Spleen (tissue), 11 donors: ENCODE data around the gene FAM25C. TPM values are rescaled to one million over a fixed set of nuclear protein-coding genes. Genes with fewer than 3 reads are reported as not detected.
"Not testable (repeated sequence)": the region's sequence is repeated elsewhere in the genome, so short reads cannot be mapped to it uniquely, and the experiment has no call there.

Experiments used
- DNase-seq: peaks from one replicate; pipeline ENCODE4 v3.0.0-alpha.2; 2020
- H3K27ac ChIP-seq, 8 donors: fragments of 200-600 bp; sonication (generic) in 7 of 8; 1 replicate in 4 of 8; 2 replicates in 4 of 8; pipeline versions ENCODE4 v1.5.0 to v1.8.0; 2016 to 2021; ENCODE audit warnings: inconsistent platforms in 4 of 8, mild to moderate bottlenecking in 4 of 8, moderate library complexity in 1 of 8
- H3K27me3 ChIP-seq, 7 donors: fragments of 200-600 bp; sonication (generic) in 6 of 7; replicated peaks in 1 of 7; 1 replicate in 4 of 7; 2 replicates in 3 of 7; pipeline versions ENCODE4 v1.5.0 to v1.8.0; 2016 to 2021; ENCODE audit warnings: inconsistent platforms in 3 of 7, mild to moderate bottlenecking in 1 of 7
- H3K36me3 ChIP-seq, 6 donors: fragments of 200-600 bp; sonication (generic) in 5 of 6; 1 replicate in 4 of 6; 2 replicates in 2 of 6; pipeline versions ENCODE4 v1.5.0 to v1.8.0; 2016 to 2021; ENCODE audit warnings: inconsistent platforms in 2 of 6
- H3K4me1 ChIP-seq, 6 donors: fragments of 200-600 bp; sonication (generic) in 5 of 6; 1 replicate in 3 of 6; 2 replicates in 3 of 6; pipeline versions ENCODE4 v1.5.0 to v1.8.0; 2016 to 2021; ENCODE audit warnings: inconsistent platforms in 3 of 6
- H3K4me3 ChIP-seq, 8 donors: fragments of 200-600 bp; sonication (generic) in 7 of 8; 1 replicate in 4 of 8; 2 replicates in 4 of 8; pipeline versions ENCODE4 v1.5.0 to v1.8.0; 2016 to 2021; ENCODE audit warnings: inconsistent platforms in 4 of 8, mild to moderate bottlenecking in 4 of 8, moderate library complexity in 2 of 8
- H3K9me3 ChIP-seq, 8 donors: fragments of 200-600 bp; sonication (generic) in 7 of 8; 1 replicate in 4 of 8; 2 replicates in 4 of 8; pipeline versions ENCODE4 v1.5.0 to v1.8.0; 2016 to 2021; ENCODE audit warnings: inconsistent platforms in 4 of 8
- WGBS, 5 donors: extraction: QIAGEN DNeasy Blood & Tissue Kit in 3 of 5; methylation state at CpG; one replicate each; pipeline versions ENCODE4 v1.1.5 to v1.1.7; 2013 to 2018; 5-methylcytosine and 5-hydroxymethylcytosine counted together
- intact Hi-C: fragments of 100-400 bp; cut with DNase I; formaldehyde crosslinking; loops from one replicate; pipeline ENCODE4 v1.15.0; 2023; ENCODE audit warnings: low total_unique reads
- polyA plus RNA-seq, 3 donors: library from polyadenylated mRNA; stranded (reverse); fragments of 200-250 nt; gene quantifications; one replicate each; pipeline ENCODE4 v1.2.1, GENCODE V29; 2013
- total RNA-seq, 7 donors: library from RNA; depleted of rRNA in 3 of 7; stranded (reverse); fragments of >200 nt in 3 of 7; fragmentation: NEBNext Ultra II Directional in 4 of 7; extraction: Animal tissue kit (Norgen Biotek cat#: 25700) in 4 of 7; gene quantifications; one replicate each; pipeline versions ENCODE4 v1.1.0 to v1.2.1, GENCODE V29; 2016 to 2021
- donor health status: healthy with polysubstance abuse.
- donor health status: DM: no; HTN: no; CAD: no; lungs with moderate emphysema.
- donor health status: DM: no; HTN: no; CAD: no.
- donor health status: Bipolar disorder and iron deficiency.
- donor health status: healthy.
- donor health status: DM: no; HTN: no; CAD: no.
- donor health status: DM: yes; HTN: yes; CAD: no.

Gene FAM25C
- total and polyA plus RNA-seq, 10 donors: not detected

DNA sequence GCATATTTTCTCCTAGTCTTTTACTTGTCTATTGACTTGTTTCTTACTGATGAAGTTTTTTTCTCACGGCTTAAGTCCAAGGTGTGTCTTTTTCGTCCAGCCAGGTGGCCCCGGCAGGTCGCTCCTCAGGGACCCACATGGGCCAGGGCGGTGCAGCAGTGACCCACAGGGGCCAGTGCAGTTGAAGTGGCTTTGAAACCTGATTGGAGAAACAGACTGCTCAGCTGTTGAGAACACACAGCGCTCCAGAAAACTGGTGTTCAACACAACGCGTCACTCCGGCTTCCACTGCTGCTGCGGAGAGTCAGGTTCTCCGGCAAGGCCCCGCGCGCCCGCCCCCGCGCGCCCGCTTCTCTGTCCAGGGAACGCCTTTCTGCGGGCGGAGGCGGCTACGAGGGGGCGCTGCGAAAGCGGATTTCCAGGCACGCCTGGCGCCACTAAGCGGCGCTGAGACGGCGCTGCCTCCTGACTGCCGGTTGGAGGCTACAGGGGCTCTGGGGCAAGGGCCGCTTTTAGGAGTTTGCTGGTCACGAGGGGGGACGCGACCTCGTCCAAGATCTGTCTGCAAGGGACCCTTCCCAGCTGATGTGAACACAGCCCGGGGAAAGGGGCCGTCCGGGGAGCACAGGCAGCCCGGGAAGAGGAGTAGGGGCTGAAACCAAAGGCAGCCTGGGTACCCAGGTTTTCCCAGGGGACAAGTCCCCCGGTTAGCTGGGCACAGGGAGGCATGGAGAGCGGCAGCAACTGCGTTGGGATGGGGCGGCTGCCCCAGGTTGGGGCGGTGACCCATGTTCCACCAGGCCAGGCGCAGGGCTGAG is 13.0 kb downstream of the FAM25C start:
- H3K4me3 ChIP-seq, intact Hi-C loops, H3K36me3 ChIP-seq, DNase-seq, H3K9me3 ChIP-seq, H3K4me1 ChIP-seq, H3K27me3 ChIP-seq, H3K27ac ChIP-seq: not testable (repeated sequence)
- WGBS, 5 donors: 13 to 34% (median 21%) methylated on average over 3 to 20 of the region's 49 CpGs

DNA sequence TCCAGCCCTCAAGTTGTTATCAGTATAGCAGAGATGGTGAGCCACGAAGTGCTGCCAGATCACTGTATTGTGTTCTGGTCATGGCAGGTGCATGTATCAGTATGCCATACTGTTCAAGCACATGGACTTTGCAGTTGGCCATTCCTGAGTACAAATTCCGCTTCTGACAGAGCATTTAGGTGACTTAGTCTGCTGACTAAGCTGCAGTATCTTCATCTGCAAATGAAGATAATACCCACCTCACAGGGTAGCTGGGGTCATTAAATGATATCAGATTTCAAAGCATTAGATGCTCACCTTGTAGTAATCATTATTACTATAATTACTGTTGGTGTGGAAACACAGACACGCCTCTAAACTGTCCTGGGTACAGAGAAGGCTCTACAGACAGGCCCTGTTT is 24.2 kb downstream of the FAM25C start:
- DNase-seq, H3K4me3 ChIP-seq, H3K4me1 ChIP-seq, H3K9me3 ChIP-seq, intact Hi-C loops, H3K27me3 ChIP-seq, H3K36me3 ChIP-seq, H3K27ac ChIP-seq: not testable (repeated sequence)
- 67 to 91% (median 89%) methylated on average over 1 to 2 of the region's 3 CpGs for whole genome bisulfite sequencing, 5 donors

DNA sequence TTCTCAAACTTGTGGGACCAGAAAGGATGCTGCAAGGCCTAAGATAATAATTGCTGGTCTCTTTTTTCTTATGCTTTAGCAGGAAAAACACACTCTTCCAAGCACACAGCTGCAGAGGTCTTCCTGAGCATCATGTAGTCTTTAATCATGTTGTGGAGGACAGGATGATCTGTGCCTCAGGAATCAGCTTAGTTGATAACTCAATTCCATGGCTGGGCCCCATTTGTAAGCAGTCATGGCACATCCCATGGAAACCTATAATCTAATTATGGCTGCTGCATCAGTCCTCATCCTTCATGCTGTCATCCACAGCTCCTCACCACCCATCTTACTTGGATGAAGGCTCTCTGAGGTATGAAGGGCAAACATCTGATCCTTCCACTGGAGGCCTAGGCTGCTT is 26.5 kb downstream of the FAM25C start:
- intact Hi-C loops, DNase-seq: not testable (repeated sequence)

DNA sequence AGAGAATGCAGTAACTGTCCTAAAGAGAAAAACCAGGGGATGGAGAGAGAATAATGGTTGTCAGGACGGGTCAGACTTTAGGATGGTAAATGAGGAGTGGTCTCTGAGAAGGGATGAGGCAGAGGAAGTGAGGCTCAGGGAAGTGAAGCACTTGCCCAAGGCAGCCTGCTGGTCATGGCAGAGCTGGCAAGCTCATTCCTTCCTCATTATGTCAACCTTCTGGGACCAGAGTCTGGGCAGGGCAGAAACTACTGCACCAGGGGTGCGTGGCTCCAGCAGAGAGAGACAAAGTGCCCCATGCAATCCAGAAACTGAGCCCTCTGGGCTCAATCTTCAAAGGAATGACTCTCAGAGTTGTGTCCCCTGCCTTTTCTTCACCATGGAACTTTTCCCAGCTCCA is 27.5 kb downstream of the FAM25C start:
- H3K27ac ChIP-seq, DNase-seq, H3K9me3 ChIP-seq, H3K27me3 ChIP-seq, intact Hi-C loops, H3K4me1 ChIP-seq, H3K4me3 ChIP-seq, H3K36me3 ChIP-seq: not testable (repeated sequence)
- 83% methylated on average over 1 of the region's 2 CpGs; no CpG with 5 or more reads in 4 of the 5 donors for WGBS, 5 donors

More for the DNA sequence above, 26.5 kb downstream of the FAM25C start:
- H3K4me1 ChIP-seq, H3K27me3 ChIP-seq, H3K27ac ChIP-seq, H3K9me3 ChIP-seq, H3K36me3 ChIP-seq, H3K4me3 ChIP-seq: not testable (repeated sequence)

DNA sequence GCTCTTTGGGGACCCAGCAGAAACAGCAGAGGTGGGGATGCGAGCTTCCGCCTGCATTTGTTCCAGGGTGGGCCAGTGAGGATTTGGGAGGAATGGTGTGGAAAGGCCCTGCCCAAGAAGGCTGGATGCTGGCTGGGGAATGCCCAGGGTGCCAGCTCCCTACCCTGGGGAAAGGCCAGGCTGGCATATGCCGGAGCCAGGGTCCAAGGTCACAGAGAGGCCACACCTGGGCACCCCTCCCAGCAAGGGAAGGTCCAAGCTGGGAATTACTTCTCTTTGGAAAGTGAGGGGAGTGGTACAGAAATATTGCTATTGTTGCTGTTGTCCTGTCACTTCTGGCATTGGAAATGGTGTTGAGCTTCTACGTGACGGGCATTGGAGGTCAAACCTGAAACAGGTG is 28.0 kb downstream of the FAM25C start:
- H3K27ac ChIP-seq, DNase-seq, H3K27me3 ChIP-seq, intact Hi-C loops, H3K4me3 ChIP-seq, H3K36me3 ChIP-seq, H3K9me3 ChIP-seq, H3K4me1 ChIP-seq: not testable (repeated sequence)
- WGBS, 5 donors: no CpG with 5 or more reads among the region's 5 CpGs

DNA sequence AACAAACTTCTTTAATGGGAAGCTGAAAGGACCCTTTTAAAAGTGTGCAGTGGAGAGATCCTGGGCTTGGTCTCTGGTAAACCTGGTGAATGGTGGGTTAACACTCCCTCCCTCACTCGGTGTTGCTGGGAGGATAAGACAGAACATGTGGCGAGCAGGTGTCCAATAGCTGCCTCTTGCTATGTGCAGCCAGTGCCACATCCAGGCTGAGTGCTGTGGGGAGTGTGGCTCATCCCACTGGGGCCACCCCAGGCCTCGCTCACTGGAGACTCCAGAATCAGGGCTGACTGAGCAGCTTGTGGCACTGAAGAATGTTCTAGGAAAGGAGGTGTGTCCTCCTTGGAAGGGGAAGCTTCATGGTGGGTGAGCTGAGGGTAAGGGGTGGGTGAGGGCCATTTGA is 29.5 kb downstream of the FAM25C start:
- H3K27me3 ChIP-seq, H3K4me3 ChIP-seq, H3K36me3 ChIP-seq, H3K4me1 ChIP-seq, H3K9me3 ChIP-seq, intact Hi-C loops, DNase-seq, H3K27ac ChIP-seq: not testable (repeated sequence)
- WGBS, 5 donors: 77 to 92% (median 86%) methylated on average over 2 to 3 of the region's 3 CpGs

DNA sequence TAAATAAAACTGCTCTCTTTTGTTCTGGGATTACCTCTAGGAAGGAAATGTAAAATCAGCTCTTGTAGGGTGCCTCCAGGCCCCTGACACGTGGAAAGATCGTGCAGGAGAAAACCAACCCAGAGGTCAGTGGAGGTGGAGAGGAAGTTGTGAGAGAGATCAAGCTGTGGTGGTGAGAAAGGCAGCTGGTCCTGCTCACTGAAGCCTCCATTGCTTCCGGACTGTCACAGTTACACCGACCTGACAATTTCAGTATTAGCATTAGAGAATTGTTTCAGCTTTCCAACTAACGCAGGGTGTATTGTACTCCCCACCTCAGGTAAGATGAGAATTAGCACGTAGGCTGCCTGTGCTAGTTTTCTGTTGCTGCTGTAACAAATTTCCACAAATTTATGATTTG is 30.6 kb downstream of the FAM25C start:
- H3K4me1 ChIP-seq, H3K4me3 ChIP-seq, DNase-seq, H3K27ac ChIP-seq, H3K27me3 ChIP-seq, intact Hi-C loops, H3K36me3 ChIP-seq, H3K9me3 ChIP-seq: not testable (repeated sequence)
- WGBS, 5 donors: 69 to 93% (median 78%) methylated on average over 4 to 5 of the region's 6 CpGs

DNA sequence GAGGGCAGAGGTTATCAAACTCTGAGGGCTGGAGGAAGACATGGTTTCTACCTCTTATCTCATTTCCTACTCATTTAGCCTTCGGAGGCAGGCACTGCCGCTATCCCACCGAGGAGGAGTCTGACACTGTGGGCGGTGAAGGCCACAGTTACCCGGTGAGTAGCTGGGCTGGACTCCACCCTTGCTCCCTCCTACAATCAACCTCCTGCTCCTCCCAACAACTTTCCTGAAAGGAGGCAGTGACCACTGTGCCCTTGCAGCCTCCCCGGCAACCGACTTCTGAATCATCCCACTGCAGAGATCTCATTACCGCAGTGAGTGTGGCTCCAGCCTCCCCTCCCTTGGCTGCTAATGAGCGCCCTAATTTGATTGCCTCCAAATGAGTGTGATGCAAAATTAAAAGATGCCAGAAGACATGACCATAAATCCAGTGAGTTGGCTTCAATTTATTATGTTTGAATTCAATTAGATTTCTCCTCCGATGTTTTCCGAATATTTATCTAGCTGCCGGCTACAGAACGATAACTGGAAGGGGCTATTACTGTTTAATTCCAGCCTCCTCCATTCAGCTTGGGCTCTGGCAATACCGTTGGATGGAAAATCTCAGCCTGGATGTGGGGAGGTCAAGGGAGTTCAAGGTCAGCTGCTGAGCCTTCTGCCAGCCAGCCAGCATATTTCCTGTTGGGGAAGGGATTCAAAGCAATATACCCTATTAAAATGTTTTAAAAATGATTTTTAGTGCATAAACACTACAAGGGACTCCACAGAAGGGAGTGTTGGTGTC is 35.1 kb downstream of the FAM25C start:
- H3K27ac ChIP-seq, H3K4me3 ChIP-seq, H3K36me3 ChIP-seq, intact Hi-C loops, H3K27me3 ChIP-seq, DNase-seq, H3K4me1 ChIP-seq, H3K9me3 ChIP-seq: not testable (repeated sequence)
- 26 to 47% (median 42%) methylated on average over 5 of the region's 14 CpGs; no CpG with 5 or more reads in 1 of the 5 donors for WGBS, 5 donors

DNA sequence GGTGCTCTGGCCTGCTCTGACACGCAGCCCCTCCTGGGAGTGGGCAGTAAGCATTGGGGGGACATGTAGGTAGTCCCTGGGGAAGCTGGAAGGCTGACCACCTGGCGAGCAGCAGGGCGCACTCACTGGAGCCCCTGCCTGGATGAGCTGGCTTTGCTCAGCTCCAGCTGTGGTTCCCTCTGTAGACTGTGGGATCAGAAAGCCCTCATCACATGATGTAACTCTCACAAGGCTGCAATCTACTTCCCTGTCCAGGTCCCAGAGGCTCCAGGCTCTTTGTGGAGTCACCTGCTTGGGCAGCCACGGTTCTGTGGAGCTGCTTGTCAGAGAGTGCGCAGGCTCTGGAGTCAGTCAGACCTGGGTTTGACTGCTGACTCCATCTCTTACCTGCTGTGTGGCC is 36.8 kb downstream of the FAM25C start:
- H3K36me3 ChIP-seq, H3K4me3 ChIP-seq, H3K27me3 ChIP-seq, H3K4me1 ChIP-seq, H3K9me3 ChIP-seq, H3K27ac ChIP-seq, intact Hi-C loops, DNase-seq: not testable (repeated sequence)
- WGBS, 5 donors: no CpG with 5 or more reads among the region's 5 CpGs

DNA sequence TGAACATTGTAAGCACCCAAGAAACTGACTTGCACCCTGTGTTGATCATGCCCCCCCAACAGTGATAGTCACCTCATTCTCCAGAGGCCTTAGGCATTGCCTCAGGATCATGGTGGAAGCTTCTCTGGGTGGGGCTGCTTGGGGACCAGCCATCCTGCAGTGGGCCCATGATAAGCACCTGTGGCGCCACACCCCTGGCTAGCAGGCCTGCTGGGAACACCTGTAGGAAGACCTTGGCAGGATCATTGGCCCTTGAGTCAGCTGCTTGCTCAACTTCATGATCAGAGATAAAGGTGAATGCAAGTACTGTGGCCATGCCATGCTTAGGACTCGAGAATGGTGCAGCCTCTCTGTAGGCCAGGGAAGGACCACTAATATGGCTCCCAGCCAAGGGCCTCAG is 38.9 kb downstream of the FAM25C start:
- WGBS, 5 donors: no CpG with 5 or more reads among the region's 2 CpGs
- intact Hi-C loops, H3K4me1 ChIP-seq, H3K4me3 ChIP-seq, H3K36me3 ChIP-seq, H3K27me3 ChIP-seq, DNase-seq, H3K9me3 ChIP-seq, H3K27ac ChIP-seq: not testable (repeated sequence)

DNA sequence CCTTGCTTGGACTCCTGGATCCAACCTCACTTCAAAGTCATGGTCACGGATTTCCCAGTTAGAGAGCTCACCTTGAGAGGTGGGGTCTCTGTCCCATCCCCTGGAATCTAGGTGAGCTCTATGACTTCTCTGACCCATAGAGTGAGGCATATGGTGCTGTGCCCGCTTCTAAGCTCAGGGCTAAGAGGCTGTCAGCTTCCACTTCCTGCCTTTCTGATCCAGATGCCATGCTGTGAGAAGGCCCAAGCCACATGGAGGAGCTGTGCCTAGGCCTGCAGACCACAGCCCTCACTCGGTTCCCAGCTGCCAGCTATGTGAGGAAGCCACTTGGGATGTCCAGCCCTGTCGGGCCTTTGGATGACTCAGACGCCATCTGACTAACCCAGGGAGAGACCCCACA is 39.9 kb downstream of the FAM25C start:
- H3K27ac ChIP-seq, H3K9me3 ChIP-seq, DNase-seq, intact Hi-C loops, H3K27me3 ChIP-seq, H3K36me3 ChIP-seq, H3K4me3 ChIP-seq, H3K4me1 ChIP-seq: not testable (repeated sequence)
- 78 to 84% (median 81%) methylated on average over 2 to 4 of the region's 5 CpGs; no CpG with 5 or more reads in 1 of the 5 donors for WGBS, 5 donors
